Epithelial cell of esophagus (primary cell): ENCODE results near the gene JAK3.
"Not testable (repeated sequence)": the region's sequence is repeated elsewhere in the genome, so short reads cannot be mapped to it uniquely, and the experiment has no call there.

Source experiments
- DNase-seq: peaks from one replicate; pipeline ENCODE4 v3.0.0; 2010; ENCODE audit warnings: low read depth
- H3K4me3 ChIP-seq: 2 replicates; pipeline ENCODE4 v1.5.1; 2011; ENCODE audit warnings: mild to moderate bottlenecking, low read length, control low read depth
- TF ChIP-seq, protein P1 (sequence below): IDR thresholded peaks from 2 replicates; pipeline ENCODE4 v1.5.1; 2011; ENCODE audit warnings: low read depth, mild to moderate bottlenecking, low read length, control low read depth, inconsistent platforms; ENCODE audit not compliant: insufficient read depth; ENCODE audit errors: missing control alignments

Gene JAK3

DNA sequence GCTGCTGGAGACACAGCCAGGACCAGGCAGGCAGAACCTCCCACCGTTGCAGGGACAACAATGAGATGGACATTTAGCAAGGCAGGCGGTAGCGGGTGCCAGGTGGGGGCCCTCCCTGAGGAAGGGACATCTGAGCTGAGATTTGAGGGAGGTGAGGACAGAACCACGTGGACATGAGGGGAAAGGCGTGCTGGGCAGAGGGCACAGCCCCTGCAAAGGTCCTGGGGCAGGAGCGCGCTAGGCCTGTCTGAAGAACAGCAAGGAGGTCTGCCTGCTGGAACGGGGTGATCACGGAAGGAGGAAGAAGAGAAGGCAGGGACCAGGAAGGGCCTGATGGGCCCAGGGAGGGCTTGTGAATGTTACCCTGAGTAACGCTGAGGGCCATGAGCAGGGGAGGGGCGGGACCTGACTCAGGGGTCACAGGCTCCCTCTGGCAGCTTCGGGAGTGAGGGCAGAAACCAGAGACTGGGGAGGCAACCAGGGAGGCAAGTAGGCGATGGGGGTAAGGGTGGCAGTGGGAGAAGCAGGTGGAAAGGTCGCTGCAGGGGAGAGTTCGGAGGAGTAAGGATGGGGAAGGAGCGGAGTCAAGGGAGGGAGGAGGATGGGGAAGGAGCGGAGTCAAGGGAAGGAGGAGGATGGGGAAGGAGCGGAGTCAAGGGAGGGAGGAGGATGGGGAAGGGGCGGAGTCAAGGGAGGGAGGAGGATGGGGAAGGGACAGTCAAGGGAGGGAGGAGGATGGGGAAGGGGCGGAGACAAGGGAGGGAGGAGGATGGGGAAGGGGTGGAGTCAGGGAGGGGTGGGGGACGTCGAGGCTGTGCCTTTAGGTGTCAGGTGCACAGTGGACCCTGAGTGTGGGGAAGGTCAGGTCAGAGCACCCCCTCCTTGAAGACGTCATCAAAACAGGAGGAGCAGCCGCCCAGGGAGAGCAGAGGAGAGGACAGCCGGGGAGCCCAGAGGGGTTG, 68.5 kb downstream of the JAK3 start:
- no peak overlapping the region for H3K4me3 ChIP-seq
- TF ChIP-seq, protein P1, sequence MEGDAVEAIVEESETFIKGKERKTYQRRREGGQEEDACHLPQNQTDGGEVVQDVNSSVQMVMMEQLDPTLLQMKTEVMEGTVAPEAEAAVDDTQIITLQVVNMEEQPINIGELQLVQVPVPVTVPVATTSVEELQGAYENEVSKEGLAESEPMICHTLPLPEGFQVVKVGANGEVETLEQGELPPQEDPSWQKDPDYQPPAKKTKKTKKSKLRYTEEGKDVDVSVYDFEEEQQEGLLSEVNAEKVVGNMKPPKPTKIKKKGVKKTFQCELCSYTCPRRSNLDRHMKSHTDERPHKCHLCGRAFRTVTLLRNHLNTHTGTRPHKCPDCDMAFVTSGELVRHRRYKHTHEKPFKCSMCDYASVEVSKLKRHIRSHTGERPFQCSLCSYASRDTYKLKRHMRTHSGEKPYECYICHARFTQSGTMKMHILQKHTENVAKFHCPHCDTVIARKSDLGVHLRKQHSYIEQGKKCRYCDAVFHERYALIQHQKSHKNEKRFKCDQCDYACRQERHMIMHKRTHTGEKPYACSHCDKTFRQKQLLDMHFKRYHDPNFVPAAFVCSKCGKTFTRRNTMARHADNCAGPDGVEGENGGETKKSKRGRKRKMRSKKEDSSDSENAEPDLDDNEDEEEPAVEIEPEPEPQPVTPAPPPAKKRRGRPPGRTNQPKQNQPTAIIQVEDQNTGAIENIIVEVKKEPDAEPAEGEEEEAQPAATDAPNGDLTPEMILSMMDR: no peak

DNA sequence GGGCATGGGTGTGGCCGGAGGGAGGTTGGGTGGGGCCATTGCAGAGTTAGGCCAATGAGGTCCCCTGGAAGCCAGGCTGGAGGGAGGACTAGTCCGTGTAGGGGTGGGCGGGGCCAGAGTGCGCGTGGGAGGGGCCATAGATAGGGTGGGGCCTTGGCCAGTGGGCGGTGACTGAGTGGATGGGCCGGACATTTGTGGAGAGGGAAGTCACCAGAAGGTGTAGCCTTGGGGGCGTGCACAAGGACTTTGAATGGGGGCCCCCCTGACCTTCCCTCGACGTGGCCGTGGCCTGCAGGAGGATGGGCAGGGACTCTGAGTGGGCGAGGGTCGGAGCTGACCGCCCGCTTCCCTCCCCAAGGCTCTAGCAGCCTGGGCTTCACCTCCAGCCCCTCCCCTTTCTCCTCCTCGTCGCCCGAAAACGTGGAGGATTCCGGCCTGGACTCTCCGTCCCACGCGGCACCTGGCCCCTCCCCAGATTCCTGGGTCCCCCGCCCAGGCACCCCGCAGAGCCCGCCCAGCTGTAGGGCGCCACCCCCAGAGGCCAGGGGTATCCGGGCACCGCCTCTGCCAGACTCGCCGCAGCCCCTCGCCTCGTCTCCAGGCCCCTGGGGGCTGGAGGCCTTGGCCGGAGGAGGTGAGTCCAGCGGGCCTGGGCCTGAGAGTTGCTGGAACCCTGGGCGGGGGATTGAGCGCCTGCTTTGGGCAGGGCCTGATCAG, 69.4 kb downstream of the JAK3 start:
- peak overlapping the region; percentile 3 for H3K4me3 ChIP-seq
- TF ChIP-seq, protein P1: no peak
- DNase-seq: peak; percentile 77

More for the DNA sequence above, 68.5 kb downstream of the JAK3 start:
- DNase-seq: peak; percentile 74

DNA sequence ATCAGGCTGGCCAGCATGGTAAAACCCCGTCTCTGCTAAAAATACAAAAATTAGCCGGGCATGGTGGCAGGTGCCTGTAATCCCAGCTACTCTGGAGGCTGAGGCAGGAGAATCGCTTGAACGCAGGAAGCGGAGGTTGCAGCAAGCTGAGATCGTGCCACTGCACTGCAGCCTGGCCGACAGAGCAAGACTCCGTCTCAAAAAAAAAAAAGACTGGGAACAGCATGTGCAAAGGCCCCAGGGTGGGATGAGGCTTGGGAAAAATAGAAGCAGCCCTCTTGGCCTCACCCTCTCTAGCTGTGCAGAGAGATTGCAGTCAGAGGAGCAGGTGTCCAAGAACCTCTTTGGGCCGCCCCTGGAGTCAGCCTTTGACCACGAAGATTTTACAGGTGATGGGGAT, 69.9 kb downstream of the JAK3 start:
- H3K4me3 ChIP-seq, DNase-seq: not testable (repeated sequence)

GRCh38 chr19:17775991-17776803, 71.6 kb downstream of the JAK3 start:
- H3K4me3 ChIP-seq: no peak overlapping the region
- TF ChIP-seq, protein P1: no peak
- no peak for DNase-seq

GRCh38 chr19:17775245-17775927, 72.4 kb downstream of the JAK3 start:
- TF ChIP-seq, protein P1: peak; percentile 52
- no peak overlapping the region for H3K4me3 ChIP-seq
- peak; percentile 43 for DNase-seq
